Smooth muscle cell (in vitro differentiated cells): ENCODE results near the gene TAS1R2. TPM values are rescaled to one million over a fixed set of nuclear protein-coding genes. Genes with fewer than 3 reads are reported as not detected.

Experiments used
- DNase-seq: peaks from one replicate; lab custom pipeline; 2025; ENCODE audit not compliant: unreplicated experiment; lab: John Stamatoyannopoulos, UW
- H2AFZ ChIP-seq: fragments of 200-600 bp; sonication (generic); 2 replicates; pipeline ENCODE4 v1.6.0; 2016; ENCODE audit warnings: antibody characterized with exemption, low read depth, mild to moderate bottlenecking
- H3F3A ChIP-seq: fragments of 200-600 bp; sonication (generic); 2 replicates; pipeline ENCODE4 v1.6.0; 2017; ENCODE audit warnings: antibody characterized with exemption, low read depth
- H3K27ac ChIP-seq: fragments of 200-600 bp; sonication (generic); 2 replicates; pipeline ENCODE4 v1.5.1; 2016; ENCODE audit warnings: low read depth, mild to moderate bottlenecking
- H3K27me3 ChIP-seq: fragments of 200-600 bp; sonication (generic); 2 replicates; pipeline ENCODE4 v1.6.1; 2016; ENCODE audit warnings: low read depth, mild to moderate bottlenecking
- H3K36me3 ChIP-seq: fragments of 200-600 bp; sonication (generic); 2 replicates; pipeline ENCODE4 v1.5.1; 2016; ENCODE audit warnings: low read depth
- H3K4me1 ChIP-seq: fragments of 200-600 bp; sonication (generic); 2 replicates; pipeline ENCODE4 v1.5.1; 2016; ENCODE audit warnings: low read depth
- H3K4me2 ChIP-seq: fragments of 200-600 bp; sonication (generic); 2 replicates; pipeline ENCODE4 v1.6.0; 2016; ENCODE audit warnings: mild to moderate bottlenecking
- H3K4me3 ChIP-seq: fragments of 200-600 bp; sonication (generic); 2 replicates; pipeline ENCODE4 v1.5.1; 2016; ENCODE audit warnings: mild to moderate bottlenecking
- H3K79me2 ChIP-seq: fragments of 200-600 bp; sonication (generic); 2 replicates; pipeline ENCODE4 v1.6.0; 2016; ENCODE audit warnings: low read depth, mild to moderate bottlenecking
- H3K9ac ChIP-seq: fragments of 200-600 bp; sonication (generic); 2 replicates; pipeline ENCODE4 v1.6.0; 2016; ENCODE audit warnings: low read depth
- H3K9me3 ChIP-seq: fragments of 200-600 bp; sonication (generic); replicated peaks from 2 replicates; pipeline ENCODE4 v1.5.1; 2016; ENCODE audit warnings: low read depth
- H4K20me1 ChIP-seq: fragments of 200-600 bp; sonication (generic); 2 replicates; pipeline ENCODE4 v1.6.0; 2016; ENCODE audit warnings: low read depth
- CTCF ChIP-seq: fragments of 200-600 bp; sonication (generic); IDR thresholded peaks from 2 replicates; pipeline ENCODE4 v1.5.1; 2017; ENCODE audit warnings: borderline replicate concordance, mild to moderate bottlenecking, antibody characterized with exemption; ENCODE audit not compliant: insufficient read depth, poor library complexity, severe bottlenecking
- whole genome bisulfite sequencing: methylation state at CpG from one replicate; pipeline ENCODE4 v1.1.7; 2016; ENCODE audit warnings: low lambda C conversion rate; 5-methylcytosine and 5-hydroxymethylcytosine counted together
- polyA plus RNA-seq: library from polyadenylated mRNA; unstranded; fragments of >200 nt; fragmentation: Nextera tagmentation; extraction: Ambion mirVana; gene quantifications from 2 replicates; pipeline ENCODE4 v1.2.1, GENCODE V29; 2016
- total RNA-seq: library from RNA; depleted of rRNA; stranded (reverse); fragments of >200 nt; gene quantifications from 2 replicates; pipeline ENCODE4 v1.2.3, GENCODE V29; 2014

TAS1R2 gene
- total and polyA plus RNA-seq, 2 experiments from 2014 or later, result not detected

GRCh38 chr1:18803851-18804250 is 55.6 kb downstream of the TAS1R2 start:
- Histone ChIP-seq H3F3A (no peaks in the 10 kb centered on the region), H3K4me1 (no peaks in the 10 kb centered on the region), H3K9ac (no peak overlapping the region), H3K4me2 (no peak overlapping the region), H3K36me3 (no peaks in the 10 kb centered on the region), H3K27me3 (no peaks in the 10 kb centered on the region), H3K9me3 (no peaks in the 10 kb centered on the region), H4K20me1 (no peaks in the 10 kb centered on the region), H3K4me3 (no peak overlapping the region), H3K27ac (no peak overlapping the region), H2AFZ (no peak overlapping the region), H3K79me2 (no peaks in the 10 kb centered on the region)
- DNase-seq, result no peak
- no peak for TF ChIP-seq CTCF
- WGBS, result 76% methylated on average over 10 of the region's 10 CpGs

GRCh38 chr1:18803151-18803791 is 56.2 kb downstream of the TAS1R2 start:
- no peak for TF ChIP-seq CTCF
- H3K9me3 ChIP-seq, result no peaks in the 10 kb centered on the region
- no peak overlapping the region for H3K4me3 ChIP-seq
- no peaks in the 10 kb centered on the region for H3K4me1 ChIP-seq
- H4K20me1 ChIP-seq, result no peaks in the 10 kb centered on the region
- no peaks in the 10 kb centered on the region for H3K27me3 ChIP-seq
- no peaks in the 10 kb centered on the region for H3K36me3 ChIP-seq
- no peaks in the 10 kb centered on the region for H3F3A ChIP-seq
- H2AFZ ChIP-seq, result no peak overlapping the region
- whole genome bisulfite sequencing, result 87% methylated on average over 13 of the region's 13 CpGs
- no peak overlapping the region for H3K9ac ChIP-seq
- H3K4me2 ChIP-seq, result no peak overlapping the region
- H3K79me2 ChIP-seq, result no peaks in the 10 kb centered on the region
- DNase-seq, result no peak
- H3K27ac ChIP-seq, result no peak overlapping the region

GRCh38 chr1:18802231-18802630 is 57.2 kb downstream of the TAS1R2 start:
- WGBS, result 84% methylated on average over 3 of the region's 3 CpGs
- no peak for TF ChIP-seq CTCF

GRCh38 chr1:18800258-18800657 is 59.2 kb downstream of the TAS1R2 start:
- H3K27me3 ChIP-seq, result no peaks in the 10 kb centered on the region
- no peaks in the 10 kb centered on the region for H3K79me2 ChIP-seq
- H3F3A ChIP-seq, result no peaks in the 10 kb centered on the region
- no peak overlapping the region for H3K27ac ChIP-seq
- no peaks in the 10 kb centered on the region for H4K20me1 ChIP-seq
- DNase-seq, result no peak
- no peak overlapping the region for H3K4me2 ChIP-seq
- no peak overlapping the region for H2AFZ ChIP-seq
- H3K4me3 ChIP-seq, result no peak overlapping the region
- no peaks in the 10 kb centered on the region for H3K4me1 ChIP-seq
- no peaks in the 10 kb centered on the region for H3K36me3 ChIP-seq
- H3K9ac ChIP-seq, result no peak overlapping the region
- no peak for TF ChIP-seq CTCF
- H3K9me3 ChIP-seq, result no peaks in the 10 kb centered on the region
- WGBS, result 98% methylated on average over 6 of the region's 6 CpGs

More at GRCh38 chr1:18802231-18802630, 57.2 kb downstream of the TAS1R2 start:
- no peaks in the 10 kb centered on the region for H3K79me2 ChIP-seq
- no peaks in the 10 kb centered on the region for H3K4me1 ChIP-seq
- no peak overlapping the region for H3K4me3 ChIP-seq
- H3K9ac ChIP-seq, result no peak overlapping the region
- H3K4me2 ChIP-seq, result no peak overlapping the region
- H3K9me3 ChIP-seq, result no peaks in the 10 kb centered on the region
- H3F3A ChIP-seq, result no peaks in the 10 kb centered on the region
- H2AFZ ChIP-seq, result no peak overlapping the region
- no peak for DNase-seq
- no peaks in the 10 kb centered on the region for H3K36me3 ChIP-seq
- no peaks in the 10 kb centered on the region for H3K27me3 ChIP-seq
- no peaks in the 10 kb centered on the region for H4K20me1 ChIP-seq
- H3K27ac ChIP-seq, result no peak overlapping the region
